ENCODE measurements around the gene SEMA5A.

DNA sequence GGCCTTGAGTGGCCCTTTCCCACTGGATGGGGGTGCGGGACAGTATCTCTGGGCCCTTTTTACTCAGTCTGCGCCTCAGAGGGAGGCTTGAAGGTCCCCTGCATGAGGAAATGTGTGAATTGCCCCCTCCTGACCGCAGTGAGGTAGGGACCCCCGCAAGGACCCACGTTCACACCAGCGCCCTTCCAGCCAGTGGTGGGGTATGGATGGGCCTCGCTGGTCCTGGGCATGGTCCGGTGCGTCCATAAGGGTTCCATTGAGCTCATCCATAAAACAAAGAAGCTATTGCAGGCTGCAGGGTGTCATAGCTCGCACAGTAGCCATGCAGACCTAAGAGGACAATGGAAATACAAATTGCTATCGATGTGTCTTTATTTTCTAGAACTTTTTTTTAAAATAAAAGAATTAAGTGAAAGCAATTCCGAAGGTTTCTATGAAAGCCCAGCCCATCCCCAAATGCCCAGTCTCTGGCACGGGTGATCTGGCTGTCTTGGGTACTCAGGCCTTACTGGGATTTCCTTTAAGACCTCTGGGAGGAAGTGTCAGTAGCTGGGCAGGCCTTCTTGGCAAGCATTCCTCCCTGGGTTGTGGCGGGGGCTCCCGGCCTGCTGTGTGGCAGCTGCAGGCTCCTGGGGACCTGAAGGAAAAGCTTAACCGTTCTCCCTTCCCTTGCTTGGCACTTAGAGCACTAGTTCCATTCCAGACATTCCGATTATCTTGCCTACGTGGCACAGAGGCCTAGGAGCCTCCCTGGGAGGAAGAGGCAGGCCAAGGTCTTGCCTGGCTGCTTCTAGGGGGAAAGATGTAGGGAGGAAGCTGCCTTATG lies 1.5 kb upstream of the SEMA5A start:
- TF ChIP-seq, protein P1, sequence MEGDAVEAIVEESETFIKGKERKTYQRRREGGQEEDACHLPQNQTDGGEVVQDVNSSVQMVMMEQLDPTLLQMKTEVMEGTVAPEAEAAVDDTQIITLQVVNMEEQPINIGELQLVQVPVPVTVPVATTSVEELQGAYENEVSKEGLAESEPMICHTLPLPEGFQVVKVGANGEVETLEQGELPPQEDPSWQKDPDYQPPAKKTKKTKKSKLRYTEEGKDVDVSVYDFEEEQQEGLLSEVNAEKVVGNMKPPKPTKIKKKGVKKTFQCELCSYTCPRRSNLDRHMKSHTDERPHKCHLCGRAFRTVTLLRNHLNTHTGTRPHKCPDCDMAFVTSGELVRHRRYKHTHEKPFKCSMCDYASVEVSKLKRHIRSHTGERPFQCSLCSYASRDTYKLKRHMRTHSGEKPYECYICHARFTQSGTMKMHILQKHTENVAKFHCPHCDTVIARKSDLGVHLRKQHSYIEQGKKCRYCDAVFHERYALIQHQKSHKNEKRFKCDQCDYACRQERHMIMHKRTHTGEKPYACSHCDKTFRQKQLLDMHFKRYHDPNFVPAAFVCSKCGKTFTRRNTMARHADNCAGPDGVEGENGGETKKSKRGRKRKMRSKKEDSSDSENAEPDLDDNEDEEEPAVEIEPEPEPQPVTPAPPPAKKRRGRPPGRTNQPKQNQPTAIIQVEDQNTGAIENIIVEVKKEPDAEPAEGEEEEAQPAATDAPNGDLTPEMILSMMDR (IDR thresholded peaks at IDR 0.05): no peak
- no peak for TF ChIP-seq POLR2A (IDR thresholded peaks at IDR 0.05)

All from lower leg skin (tissue), 3 donors.